Naive thymus-derived CD4-positive, alpha-beta T cell (primary cell): ENCODE data around the gene ZNF750. TPM values are rescaled to one million over a fixed set of nuclear protein-coding genes. Genes with fewer than 3 reads are reported as not detected.

Source experiments
- ATAC-seq: fragments of 150-1000 bp; cut with Tn5 transposase; 2 replicates; pipeline ENCODE4 v1.10.0; 2021; ENCODE audit warnings: mild to moderate bottlenecking, moderate library complexity
- CTCF ChIA-PET: fragments of 350-600 bp; sonication (Branson Sonifier 250); formaldehyde crosslinking; loops from one replicate; lab custom pipeline; 2021; ENCODE audit warnings: antibody characterized with exemption; lab: Charles Lee
- POLR2A ChIA-PET: fragments of 350-600 bp; sonication (Branson Sonifier 250); formaldehyde crosslinking; loops from one replicate; lab custom pipeline; 2021; ENCODE audit warnings: antibody characterized with exemption, inconsistent platforms; lab: Charles Lee
- DNase-seq, 9 donors: peaks; one replicate each; pipeline versions ENCODE4 v3.0.0 to v3.0.0-alpha.2; 2020 to 2022; ENCODE audit warnings: mixed read lengths in 1 of 9
- H3K27ac ChIP-seq: one replicate; pipeline ENCODE4 v1.7.0; 2013; ENCODE audit warnings: mild to moderate bottlenecking, low read depth, low read length, moderate library complexity
- H3K27me3 ChIP-seq, 2 donors: one replicate each; pipeline ENCODE4 v1.7.0; 2013; ENCODE audit warnings: low read length in 2 of 2, mild to moderate bottlenecking in 2 of 2, moderate library complexity in 2 of 2; ENCODE audit not compliant: control insufficient read depth in 2 of 2, insufficient read depth in 2 of 2
- H3K36me3 ChIP-seq, 3 experiments: 1 replicate in 2 of 3; 2 replicates in 1 of 3; pipeline ENCODE4 v1.7.0; 2013; ENCODE audit warnings: low read length in 3 of 3, mild to moderate bottlenecking in 3 of 3, moderate library complexity in 1 of 3; ENCODE audit not compliant: insufficient read depth in 3 of 3, control insufficient read depth in 2 of 3
- H3K4me1 ChIP-seq, 2 donors: one replicate each; pipeline ENCODE4 v1.7.0; 2013; ENCODE audit warnings: low read length in 2 of 2, mild to moderate bottlenecking in 2 of 2, moderate library complexity in 1 of 2; ENCODE audit not compliant: control insufficient read depth in 2 of 2, insufficient read depth in 2 of 2
- H3K4me3 ChIP-seq: 2 replicates; pipeline ENCODE4 v1.7.0; 2013; ENCODE audit warnings: mild to moderate bottlenecking, low read length
- H3K9me3 ChIP-seq, 3 experiments: 1 replicate in 2 of 3; 2 replicates in 1 of 3; pipeline ENCODE4 v1.7.0; 2013; ENCODE audit warnings: low read length in 3 of 3; ENCODE audit not compliant: control insufficient read depth in 2 of 3
- H3K27ac Mint-ChIP-seq, 9 donors: one replicate each; pipeline ENCODE4 v1.8.0; 2020 to 2022; ENCODE audit warnings: mixed read lengths in 9 of 9, mild to moderate bottlenecking in 8 of 9, moderate library complexity in 5 of 9, inconsistent platforms in 2 of 9
- H3K27me3 Mint-ChIP-seq, 5 donors: one replicate each; pipeline ENCODE4 v1.8.0; 2021 to 2022; ENCODE audit warnings: mixed read lengths in 5 of 5, mild to moderate bottlenecking in 1 of 5
- H3K36me3 Mint-ChIP-seq, 5 donors: one replicate each; pipeline ENCODE4 v1.8.0; 2020 to 2022; ENCODE audit warnings: mixed read lengths in 5 of 5, mild to moderate bottlenecking in 3 of 5, inconsistent platforms in 1 of 5
- H3K4me1 Mint-ChIP-seq, 7 donors: one replicate each; pipeline ENCODE4 v1.8.0; 2020 to 2022; ENCODE audit warnings: mixed read lengths in 7 of 7, mild to moderate bottlenecking in 3 of 7, inconsistent platforms in 1 of 7
- H3K4me3 Mint-ChIP-seq, 10 donors: one replicate each; pipeline ENCODE4 v1.8.0; 2020 to 2022; ENCODE audit warnings: mild to moderate bottlenecking in 10 of 10, mixed read lengths in 10 of 10, moderate library complexity in 6 of 10, inconsistent platforms in 2 of 10
- H3K9me3 Mint-ChIP-seq, 11 donors: one replicate each; pipeline ENCODE4 v1.8.0; 2020 to 2022; ENCODE audit warnings: mixed read lengths in 11 of 11, mild to moderate bottlenecking in 4 of 11, inconsistent platforms in 1 of 11, moderate library complexity in 1 of 11
- intact Hi-C, 2 donors: fragments of 100-400 bp; cut with micrococcal nuclease; formaldehyde crosslinking; loops; one replicate each; pipeline ENCODE4 v1.15.1; 2023
- polyA plus RNA-seq, 2 donors: library from polyadenylated mRNA; unstranded; fragments of 300-500 nt; fragmentation: Illumina TruSeq; gene quantifications; one replicate each; pipeline ENCODE4 v1.2.3, GENCODE V29; 2021
- total RNA-seq, 6 experiments: library from RNA in 5 of 6; stranded (reverse) in 5 of 6; gene quantifications; 1 replicate in 5 of 6; 2 replicates in 1 of 6; pipeline ENCODE4 v1.2.3 and lab custom pipeline; 2021 to 2026

Gene ZNF750
- total and polyA plus RNA-seq, 7 experiments from 2014 or later = 0.13 TPM; not detected in 6

- Mint-ChIP-seq H3K27me3 (no peaks in the 10 kb centered on the region), H3K4me1 (peaks cover 0 to 9% (median 4%) of the 10 kb centered on the region in 7 donors), H3K4me3 (no peak overlapping the region), H3K9me3 (no peaks in the 10 kb centered on the region), H3K27ac (peak overlapping the region in 4 of 9 donors; percentile 1 to 72 (median 34)), H3K36me3 (peaks cover 0 to 6% (median 0%) of the 10 kb centered on the region in 5 donors)
- ChIA-PET POLR2A (no interaction called here), CTCF (interaction anchor here (0.6 kb wide), 2 partner anchors 33 to 160 kb away, joined by 3 to 4 read pairs; no protein-coding TSS in a partner anchor)
- ATAC-seq (no peak), DNase-seq (no peak)
- Histone ChIP-seq H3K9me3 (no peaks in the 10 kb centered on the region), H3K27ac (no peak overlapping the region), H3K27me3 (no peaks in the 10 kb centered on the region), H3K4me1 (no peaks in the 10 kb centered on the region), H3K4me3 (no peak overlapping the region), H3K36me3 (peaks cover 0 to 8% (median 0%) of the 10 kb centered on the region in 3 experiments)
- intact Hi-C loops = no loop called here
Measured at GRCh38 chr17:82841921-82842596, 2.2 kb upstream of the ZNF750 start.

GRCh38 chr17:82840431-82840831 lies 609 bp upstream of the ZNF750 start:
- Histone ChIP-seq H3K27me3 (no peaks in the 10 kb centered on the region), H3K36me3 (peaks cover 0 to 5% (median 0%) of the 10 kb centered on the region in 3 experiments), H3K4me1 (no peaks in the 10 kb centered on the region), H3K27ac (no peak overlapping the region), H3K4me3 (no peak overlapping the region), H3K9me3 (no peaks in the 10 kb centered on the region)
- ATAC-seq = no peak
- no peak for DNase-seq
- ChIA-PET POLR2A (interaction anchor here (0.6 to 1.5 kb wide), 2 partner anchors 19 to 45 kb away, joined by 3 to 4 read pairs; no protein-coding TSS in a partner anchor), CTCF (no interaction called here)
- no peak overlapping the region for H3K4me3 Mint-ChIP-seq
- peaks cover 0 to 10% (median 0%) of the 10 kb centered on the region in 5 donors for H3K36me3 Mint-ChIP-seq
- H3K27me3 Mint-ChIP-seq = no peaks in the 10 kb centered on the region
- no peaks in the 10 kb centered on the region for H3K9me3 Mint-ChIP-seq
- H3K4me1 Mint-ChIP-seq = peaks cover 0 to 10% (median 4%) of the 10 kb centered on the region in 7 donors
- intact Hi-C loops = no loop called here
- H3K27ac Mint-ChIP-seq = no peak overlapping the region

- ChIA-PET CTCF (no interaction called here), POLR2A (no interaction called here)
- Histone ChIP-seq H3K27ac (no peak overlapping the region), H3K9me3 (no peaks in the 10 kb centered on the region), H3K36me3 (peaks cover 0 to 7% (median 0%) of the 10 kb centered on the region in 3 experiments), H3K27me3 (no peaks in the 10 kb centered on the region), H3K4me3 (no peak overlapping the region), H3K4me1 (no peaks in the 10 kb centered on the region)
- Mint-ChIP-seq H3K4me1 (peaks cover 0 to 5% (median 3%) of the 10 kb centered on the region in 7 donors), H3K4me3 (peak overlapping the region in 1 of 10 donors; percentile 1), H3K36me3 (peaks cover 0 to 10% (median 0%) of the 10 kb centered on the region in 5 donors), H3K27ac (no peak overlapping the region), H3K27me3 (no peaks in the 10 kb centered on the region), H3K9me3 (no peaks in the 10 kb centered on the region)
- ATAC-seq (peak; percentile 50), DNase-seq (no peak)
- intact Hi-C loops = no loop called here
Measured at GRCh38 chr17:82838386-82839063, 1.3 kb downstream of the ZNF750 start.

- ATAC-seq (no peak), DNase-seq (no peak)
- Mint-ChIP-seq H3K36me3 (peaks cover 0 to 10% (median 0%) of the 10 kb centered on the region in 5 donors), H3K9me3 (no peaks in the 10 kb centered on the region), H3K4me3 (peak overlapping the region in 1 of 10 donors; percentile 1), H3K27me3 (no peaks in the 10 kb centered on the region), H3K4me1 (peaks cover 0 to 4% (median 3%) of the 10 kb centered on the region in 7 donors), H3K27ac (peak overlapping the region in 5 of 9 donors; percentile 10 to 63 (median 30))
- Histone ChIP-seq H3K27ac (no peak overlapping the region), H3K36me3 (peaks cover 0 to 10% (median 0%) of the 10 kb centered on the region in 3 experiments), H3K4me3 (no peak overlapping the region), H3K27me3 (no peaks in the 10 kb centered on the region), H3K4me1 (no peaks in the 10 kb centered on the region), H3K9me3 (no peaks in the 10 kb centered on the region)
- CTCF ChIA-PET = no interaction called here
- intact Hi-C loops = no loop called here
- POLR2A ChIA-PET = no interaction called here
Measured at GRCh38 chr17:82837586-82838320, 2.1 kb downstream of the ZNF750 start.

GRCh38 chr17:82836823-82837357 lies 2.9 kb downstream of the ZNF750 start:
- ChIA-PET CTCF (interaction anchor here (0.8 kb wide), 1 partner anchor 21 kb away, joined by 3 read pairs; no protein-coding TSS in a partner anchor), POLR2A (interaction anchor here (1.1 kb wide), 1 partner anchor 12 kb away, joined by 3 read pairs; no protein-coding TSS in a partner anchor)
- ATAC-seq (no peak), DNase-seq (no peak)
- Histone ChIP-seq H3K9me3 (no peaks in the 10 kb centered on the region), H3K4me1 (no peaks in the 10 kb centered on the region), H3K36me3 (peaks cover 0 to 10% (median 0%) of the 10 kb centered on the region in 3 experiments), H3K4me3 (no peak overlapping the region), H3K27me3 (no peaks in the 10 kb centered on the region), H3K27ac (no peak overlapping the region)
- H3K27me3 Mint-ChIP-seq = no peaks in the 10 kb centered on the region
- H3K4me3 Mint-ChIP-seq = no peak overlapping the region
- no peaks in the 10 kb centered on the region for H3K9me3 Mint-ChIP-seq
- peak overlapping the region in 4 of 9 donors; percentile 4 to 63 (median 19) for H3K27ac Mint-ChIP-seq
- peaks cover 0 to 8% (median 1%) of the 10 kb centered on the region in 7 donors for H3K4me1 Mint-ChIP-seq
- peaks cover 0 to 14% (median 0%) of the 10 kb centered on the region in 5 donors for H3K36me3 Mint-ChIP-seq
- intact Hi-C loops = no loop called here
